Stimulated activated CD4-positive, alpha-beta T cell treated with anti-CD3 and anti-CD28 coated beads, Interleukin-15, amount 100 ng/mL, for 1 hour (primary cell): Measurements from ENCODE around the gene SPPL2C.

ENCODE experiments used
- DNase-seq, 2 donors: peaks; one replicate each; pipeline ENCODE4 v3.0.0-alpha.2; 2020; ENCODE audit warnings: low read depth in 1 of 2, low spot score in 1 of 2

SPPL2C gene

GRCh38 chr17:45844695-45845375 is at the start of gene SPPL2C:
Gene SPPL2C, plus strand, starts transcription at chr17:45844881. Its CDS starts 26 bp downstream, at chr17:45844907.
- no peak for DNase-seq

- DNase-seq, result no peak
Observed at GRCh38 chr17:45800816-45801215, 43.9 kb upstream of the SPPL2C start.

- no peak for DNase-seq
Observed at GRCh38 chr17:45801421-45801820, 43.3 kb upstream of the SPPL2C start.

GRCh38 chr17:45808845-45809244 is 35.8 kb upstream of the SPPL2C start:
- no peak for DNase-seq

GRCh38 chr17:45809499-45809898 is 35.2 kb upstream of the SPPL2C start:
- no peak for DNase-seq

GRCh38 chr17:45812102-45812501 is 32.6 kb upstream of the SPPL2C start:
- DNase-seq, result no peak

- no peak for DNase-seq
Observed at GRCh38 chr17:45813048-45813725, 31.5 kb upstream of the SPPL2C start.

- no peak for DNase-seq
Observed at GRCh38 chr17:45814622-45815606, 29.8 kb upstream of the SPPL2C start.

- no peak for DNase-seq
Observed at GRCh38 chr17:45815752-45816151, 28.9 kb upstream of the SPPL2C start.

GRCh38 chr17:45818041-45818440 is 26.6 kb upstream of the SPPL2C start:
- no peak for DNase-seq

GRCh38 chr17:45818699-45819098 is 26.0 kb upstream of the SPPL2C start:
- DNase-seq, result no peak

GRCh38 chr17:45819632-45820031 is 25.0 kb upstream of the SPPL2C start:
- DNase-seq, result no peak

- no peak for DNase-seq
Observed at GRCh38 chr17:45820052-45820780, 24.5 kb upstream of the SPPL2C start.

GRCh38 chr17:45821147-45821546 is 23.5 kb upstream of the SPPL2C start:
- DNase-seq, result no peak

GRCh38 chr17:45823598-45823997 is 21.1 kb upstream of the SPPL2C start:
- no peak for DNase-seq

- DNase-seq, result no peak
Observed at GRCh38 chr17:45824475-45824874, 20.2 kb upstream of the SPPL2C start.

- DNase-seq, result no peak
Observed at GRCh38 chr17:45824901-45825492, 19.7 kb upstream of the SPPL2C start.

- DNase-seq, result no peak
Observed at GRCh38 chr17:45825792-45826191, 18.9 kb upstream of the SPPL2C start.

GRCh38 chr17:45826919-45827588 is 17.6 kb upstream of the SPPL2C start:
- no peak for DNase-seq

GRCh38 chr17:45828171-45828570 is 16.5 kb upstream of the SPPL2C start:
- DNase-seq, result no peak
